22Rv1 (cell line): ENCODE results near the gene RAP1B.

ENCODE experiments used
- CTCF ChIP-seq: fragments of 450-650 bp; IDR thresholded peaks from 2 replicates; pipeline ENCODE4 v1.5.1; 2017; ENCODE audit warnings: mild to moderate bottlenecking
- ZFX ChIP-seq: fragments of 450-650 bp; IDR thresholded peaks from 2 replicates; pipeline ENCODE4 v1.6.1; 2017; ENCODE audit warnings: antibody characterized with exemption, borderline replicate concordance

DNA sequence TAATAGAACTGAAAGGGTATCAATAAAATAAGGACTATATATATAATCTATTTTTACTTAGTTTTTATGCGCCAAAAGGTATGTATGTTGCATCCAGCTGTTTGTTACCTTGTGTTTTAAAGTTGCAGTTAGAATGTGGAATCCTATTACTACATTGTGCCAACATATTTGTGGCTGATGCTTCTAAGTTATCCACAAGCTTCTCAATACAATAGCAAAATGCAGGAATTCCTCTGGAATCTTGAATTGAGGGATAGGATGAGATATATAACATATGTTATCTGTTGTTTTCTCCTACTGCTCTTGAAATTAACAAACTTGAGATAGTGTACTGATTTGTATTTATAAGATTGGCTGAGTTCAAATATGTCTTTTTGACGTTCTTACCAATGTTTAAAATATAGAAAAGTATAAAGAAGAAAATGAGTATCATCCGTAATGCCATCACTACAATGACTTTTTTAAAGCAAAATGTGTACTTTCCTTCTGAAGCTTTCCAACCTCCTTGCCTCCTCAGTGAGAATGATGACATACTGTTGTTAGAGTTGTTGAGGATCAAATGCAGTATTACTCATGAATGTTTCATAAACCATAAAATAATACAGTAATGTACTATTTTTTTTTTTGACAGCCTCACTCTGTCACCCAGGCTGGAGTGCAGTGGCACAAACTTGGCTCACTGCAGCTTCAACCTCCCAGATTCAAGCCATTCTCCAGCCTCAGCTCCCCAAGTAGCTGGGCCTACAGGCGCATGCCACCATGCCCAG lies 6.6 kb downstream of the RAP1B start:
- TF ChIP-seq CTCF (no peak), ZFX (no peak)
